Tongue (tissue), 2 donors: ENCODE data around the gene IPO11. TPM values are rescaled to one million over a fixed set of nuclear protein-coding genes. Genes with fewer than 3 reads are reported as not detected.

Experiments
- DNase-seq: peaks from one replicate; pipeline ENCODE4 v3.0.0-alpha.2; 2015
- total RNA-seq: library from RNA; depleted of rRNA; stranded (reverse); fragments of >200 nt; gene quantifications from one replicate; pipeline ENCODE4 v1.2.3, GENCODE V29; 2014

IPO11 gene
- total RNA-seq, 1 donor from 2014 or later: 38.9 TPM

- DNase-seq: no peak
These were observed 160.5 kb downstream of the IPO11 start for GRCh38 chr5:62572918-62573514.

DNA sequence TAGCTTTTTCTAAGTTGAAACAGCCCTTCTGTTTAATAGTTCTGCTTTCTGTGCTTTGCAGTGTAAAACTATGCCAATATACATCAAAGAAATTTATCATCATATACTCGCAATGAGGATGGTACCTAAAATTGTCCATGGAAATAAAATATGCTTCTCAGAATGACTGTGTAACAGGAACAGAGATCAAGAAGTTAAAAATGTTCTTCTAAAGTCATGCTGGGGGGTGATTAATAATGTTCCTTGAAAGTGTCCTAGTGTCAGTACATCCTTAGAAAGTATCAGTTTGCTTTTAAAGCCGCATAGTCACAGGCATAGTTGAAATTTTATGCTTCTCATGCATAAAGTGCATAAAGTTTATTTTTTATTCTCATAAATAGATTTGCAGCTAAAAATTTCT, 162.0 kb downstream of the IPO11 start:
- peak; percentile 14 for DNase-seq

- no peak for DNase-seq
These were observed 162.5 kb downstream of the IPO11 start for GRCh38 chr5:62575066-62575465.

DNA sequence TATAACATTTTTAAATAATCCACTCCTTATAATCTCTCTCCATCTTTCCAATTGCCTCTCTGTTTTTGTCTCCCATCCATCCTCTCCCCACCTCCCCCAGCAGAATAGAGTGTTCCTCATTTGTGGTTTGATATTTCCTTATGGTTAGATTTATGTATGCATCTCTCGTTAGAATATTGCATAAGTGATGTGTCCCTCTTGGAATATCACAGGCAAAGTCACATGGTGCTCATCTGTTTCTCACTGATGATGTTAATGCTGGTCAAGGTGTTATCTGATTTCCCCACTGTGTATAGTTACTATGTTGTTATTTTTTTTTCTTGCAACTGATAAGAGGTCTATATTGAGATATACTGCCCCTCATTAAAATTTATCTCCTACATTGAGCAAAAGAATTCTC, 162.9 kb downstream of the IPO11 start:
- no peak for DNase-seq

DNA sequence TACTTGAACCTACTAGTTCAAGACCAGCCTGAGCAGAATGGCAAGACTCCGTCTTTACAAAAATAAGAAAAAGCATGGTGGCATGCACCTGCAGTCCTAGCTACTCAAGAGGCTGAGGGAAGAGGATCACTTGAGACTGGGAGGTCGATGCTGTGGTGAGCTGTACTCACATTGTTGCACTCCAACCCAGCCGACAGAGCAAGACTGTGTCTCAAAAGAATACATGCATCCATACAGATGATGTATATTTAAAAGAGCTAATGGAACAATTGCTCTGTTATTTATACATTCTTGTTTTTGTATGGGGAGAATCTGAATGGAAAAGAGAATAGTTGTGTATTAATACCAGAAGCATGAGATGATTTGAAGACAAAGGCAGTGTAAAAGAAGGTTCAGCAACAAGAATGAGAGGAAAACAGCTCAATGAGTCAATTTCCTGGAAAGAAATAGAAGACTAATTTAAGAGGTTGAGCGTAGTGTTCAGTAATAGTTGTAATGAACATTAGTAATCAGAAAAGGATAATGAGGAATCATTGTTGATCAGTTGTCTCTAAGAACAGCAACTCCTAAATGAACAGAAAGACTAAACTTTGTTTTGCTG, 164.1 kb downstream of the IPO11 start:
- DNase-seq: no peak

DNA sequence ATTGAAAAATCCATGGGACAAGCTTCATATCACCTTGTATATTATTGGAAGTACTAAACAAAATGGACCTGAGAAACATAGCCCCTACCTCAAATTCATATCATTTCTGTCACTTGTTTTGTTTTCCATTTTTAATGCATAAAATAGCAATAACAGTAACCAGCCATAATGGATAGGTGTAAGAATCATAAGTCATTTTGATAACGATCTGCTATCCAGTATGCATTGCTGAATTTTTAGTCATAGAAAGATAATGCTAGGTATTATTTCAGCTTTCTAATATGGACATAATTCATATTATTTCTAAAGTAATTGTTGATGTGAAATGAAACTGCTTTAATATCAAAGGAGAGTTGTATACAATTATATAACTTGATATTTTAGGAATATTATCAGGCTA, 164.9 kb downstream of the IPO11 start:
- no peak for DNase-seq

DNA sequence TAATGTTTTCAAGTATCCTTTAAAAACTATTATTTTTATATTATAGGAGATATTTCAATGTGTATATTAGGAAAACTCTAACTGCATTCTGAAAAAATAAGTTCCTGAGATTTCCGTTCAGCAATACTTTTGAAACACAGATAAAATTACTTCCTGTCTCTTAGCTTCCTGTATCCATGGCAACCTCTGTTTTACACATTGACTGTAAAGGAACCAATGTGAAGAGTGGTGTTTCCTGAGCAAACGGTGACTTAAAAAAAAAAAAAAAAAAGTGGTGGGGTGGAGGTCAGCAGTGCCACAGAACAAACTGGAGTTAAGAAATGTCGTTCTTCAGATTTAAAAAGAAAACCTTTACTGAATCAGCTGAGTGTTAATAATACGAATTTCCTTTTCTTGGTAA, 166.0 kb downstream of the IPO11 start, which contains the start of gene LRRC70:
TSS of gene LRRC70 (plus strand) at position 280 of the 400 bp plus-strand sequence. CDS start 620 bp downstream, outside the sequence.
- DNase-seq: peak; percentile 48

DNA sequence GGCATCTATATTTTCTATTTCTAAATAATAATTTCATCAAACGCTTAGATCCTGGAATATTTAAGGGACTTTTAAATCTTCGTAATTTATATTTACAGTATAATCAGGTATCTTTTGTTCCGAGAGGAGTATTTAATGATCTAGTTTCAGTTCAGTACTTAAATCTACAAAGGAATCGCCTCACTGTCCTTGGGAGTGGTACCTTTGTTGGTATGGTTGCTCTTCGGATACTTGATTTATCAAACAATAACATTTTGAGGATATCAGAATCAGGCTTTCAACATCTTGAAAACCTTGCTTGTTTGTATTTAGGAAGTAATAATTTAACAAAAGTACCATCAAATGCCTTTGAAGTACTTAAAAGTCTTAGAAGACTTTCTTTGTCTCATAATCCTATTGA, 167.2 kb downstream of the IPO11 start:
- no peak for DNase-seq

- DNase-seq: no peak
These were observed 169.5 kb downstream of the IPO11 start for GRCh38 chr5:62581836-62582597.

DNA sequence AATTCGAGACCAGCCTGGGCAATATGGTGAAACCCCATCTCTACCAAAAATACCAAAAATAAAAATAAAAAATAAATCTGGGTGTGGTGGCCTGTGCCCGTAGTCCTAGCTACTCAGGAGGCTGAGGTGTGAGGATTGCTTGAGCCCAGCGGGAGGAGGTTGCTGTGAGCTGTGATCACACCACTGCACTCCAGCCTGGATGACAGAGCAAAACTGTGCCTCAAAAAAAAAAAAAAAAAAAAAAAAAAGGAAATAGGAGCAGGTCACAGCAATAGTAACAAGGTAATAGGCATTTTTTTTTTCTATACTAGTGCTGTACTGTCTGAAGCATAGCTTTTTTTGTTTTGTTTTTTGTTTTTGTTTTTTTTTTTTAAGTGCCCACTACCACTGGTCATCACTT, 171.8 kb downstream of the IPO11 start:
- no peak for DNase-seq

- no peak for DNase-seq
These were observed 172.7 kb downstream of the IPO11 start for GRCh38 chr5:62585306-62585705.

GRCh38 chr5:62585751-62586150, 173.2 kb downstream of the IPO11 start:
- DNase-seq: no peak

DNA sequence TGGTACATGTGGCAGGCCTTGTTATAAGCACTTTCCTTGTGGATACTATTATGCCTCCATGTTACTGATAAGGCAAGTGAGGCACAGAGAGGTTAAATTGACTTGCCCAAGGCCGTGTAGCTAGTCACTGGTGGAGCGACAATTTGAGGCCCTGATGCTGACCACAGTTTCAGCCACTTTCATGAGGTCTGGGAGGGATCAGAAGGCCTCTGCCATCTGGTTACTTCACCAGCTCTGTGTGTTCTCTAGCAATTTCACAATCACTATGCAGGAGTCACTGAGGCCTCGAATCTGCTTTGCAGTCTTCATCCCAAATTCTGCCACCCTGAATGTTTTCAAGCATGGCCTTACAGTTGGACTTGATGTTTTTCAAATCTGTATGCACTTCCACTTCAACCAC, 175.2 kb downstream of the IPO11 start:
- DNase-seq: no peak

DNA sequence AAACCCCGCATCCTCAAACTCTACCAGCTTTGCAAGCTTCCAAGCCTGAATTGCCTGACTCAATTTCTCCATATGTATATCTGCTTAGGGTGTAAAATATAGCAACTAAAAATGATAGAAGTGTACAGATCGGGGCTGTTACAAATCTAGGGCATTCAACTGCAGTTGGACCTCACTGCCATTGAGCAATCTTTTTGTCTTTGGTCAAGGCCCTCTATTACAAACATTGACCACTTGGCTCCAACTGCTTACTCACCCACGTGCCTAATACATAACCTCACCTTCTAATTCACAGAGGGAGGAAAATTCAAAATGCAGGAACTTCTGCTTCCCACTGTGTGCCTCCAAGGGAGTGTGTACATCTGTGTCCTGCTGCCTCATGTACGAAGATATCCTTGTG, 176.1 kb downstream of the IPO11 start:
- no peak for DNase-seq

- DNase-seq: no peak
These were observed 176.9 kb downstream of the IPO11 start for GRCh38 chr5:62589504-62589903.

GRCh38 chr5:62590387-62590786, 177.8 kb downstream of the IPO11 start:
- no peak for DNase-seq

DNA sequence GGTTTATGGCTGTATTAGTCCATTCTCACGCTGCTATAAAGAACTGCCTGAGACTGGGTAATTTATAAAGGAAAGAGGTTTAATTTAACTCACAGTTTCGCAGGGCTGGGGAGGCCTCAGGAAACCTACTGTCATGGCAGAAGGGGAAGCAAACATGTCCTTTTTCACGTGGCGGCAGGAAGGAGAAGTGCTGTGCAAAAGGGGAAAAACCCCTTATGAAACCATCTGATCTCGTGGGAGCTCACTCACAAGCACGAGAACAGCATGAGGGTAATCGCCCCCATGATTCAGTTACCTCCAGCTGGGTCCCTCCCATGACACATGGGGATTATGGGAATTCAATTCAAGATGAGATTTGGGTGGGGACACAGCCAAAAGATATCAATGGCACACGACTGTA, 180.0 kb downstream of the IPO11 start:
- DNase-seq: no peak

- DNase-seq: no peak
These were observed 180.8 kb downstream of the IPO11 start for GRCh38 chr5:62593331-62593730.

DNA sequence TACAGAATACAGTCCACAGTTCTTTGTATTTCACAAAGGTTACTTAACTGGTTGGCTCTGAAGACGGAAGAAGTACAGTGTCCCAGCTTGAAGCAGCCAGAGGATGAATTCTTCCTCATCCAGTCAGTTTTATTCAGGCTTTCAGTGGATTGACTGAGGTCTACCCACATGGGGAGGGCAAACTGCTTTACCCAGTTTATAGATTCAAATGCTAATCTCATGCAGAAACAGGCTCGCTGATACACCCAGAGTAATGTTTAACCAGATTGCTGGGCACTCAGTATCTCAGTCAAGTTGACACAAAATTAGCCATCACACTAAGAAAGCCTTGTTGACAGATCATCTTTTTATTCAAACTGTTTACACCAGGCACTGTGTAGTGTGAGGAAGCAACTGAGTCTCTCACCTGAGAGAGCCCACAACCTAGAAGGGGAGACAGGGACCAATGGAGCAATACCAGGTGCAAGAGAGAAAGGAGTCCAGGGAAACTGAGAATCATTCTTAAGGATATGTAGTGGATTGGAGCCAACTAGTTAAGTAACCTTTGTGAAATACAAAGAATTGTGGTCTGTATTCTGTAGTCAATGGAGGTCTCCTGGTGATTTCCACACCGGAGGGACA, 181.9 kb downstream of the IPO11 start:
- DNase-seq: no peak

DNA sequence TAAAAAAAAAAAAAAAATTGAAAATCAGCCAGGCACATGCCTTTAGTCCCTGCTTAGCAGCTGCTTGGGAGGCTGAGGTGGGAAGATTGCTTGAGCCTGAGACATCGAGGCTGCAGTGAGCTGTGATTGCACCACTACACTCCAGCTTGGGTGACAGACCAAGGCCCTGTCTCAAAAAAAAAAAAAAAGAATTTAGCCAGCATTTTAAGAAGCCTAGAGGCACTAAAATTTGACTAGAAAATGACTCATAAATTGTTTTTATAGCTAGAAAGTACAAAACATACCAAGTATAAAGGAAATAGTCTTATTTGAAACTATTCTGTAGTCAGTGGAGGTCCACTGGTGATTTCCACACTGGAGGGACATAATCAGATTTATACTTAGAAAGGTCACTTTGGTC, 183.5 kb downstream of the IPO11 start:
- DNase-seq: no peak

DNA sequence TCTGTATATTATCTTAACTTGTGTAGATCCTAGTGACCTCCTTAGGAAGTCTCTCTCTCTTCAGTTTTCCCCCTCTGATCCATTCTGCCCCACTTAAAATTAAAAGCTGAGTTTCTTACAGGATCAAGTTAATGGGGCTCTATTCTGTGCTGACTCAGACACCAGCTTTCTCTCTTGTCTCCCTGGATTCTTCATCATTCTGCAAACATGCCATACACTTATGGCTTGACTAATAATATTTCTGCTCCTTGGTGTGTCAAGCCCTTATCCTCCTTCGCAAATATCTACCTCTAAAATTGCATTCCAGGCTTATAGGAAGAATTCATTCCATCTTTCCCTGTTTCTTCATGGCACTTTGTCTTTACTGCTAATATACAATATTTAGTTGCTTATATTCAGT, 184.1 kb downstream of the IPO11 start:
- DNase-seq: no peak

- no peak for DNase-seq
These were observed 184.8 kb downstream of the IPO11 start for GRCh38 chr5:62597314-62597713.

DNA sequence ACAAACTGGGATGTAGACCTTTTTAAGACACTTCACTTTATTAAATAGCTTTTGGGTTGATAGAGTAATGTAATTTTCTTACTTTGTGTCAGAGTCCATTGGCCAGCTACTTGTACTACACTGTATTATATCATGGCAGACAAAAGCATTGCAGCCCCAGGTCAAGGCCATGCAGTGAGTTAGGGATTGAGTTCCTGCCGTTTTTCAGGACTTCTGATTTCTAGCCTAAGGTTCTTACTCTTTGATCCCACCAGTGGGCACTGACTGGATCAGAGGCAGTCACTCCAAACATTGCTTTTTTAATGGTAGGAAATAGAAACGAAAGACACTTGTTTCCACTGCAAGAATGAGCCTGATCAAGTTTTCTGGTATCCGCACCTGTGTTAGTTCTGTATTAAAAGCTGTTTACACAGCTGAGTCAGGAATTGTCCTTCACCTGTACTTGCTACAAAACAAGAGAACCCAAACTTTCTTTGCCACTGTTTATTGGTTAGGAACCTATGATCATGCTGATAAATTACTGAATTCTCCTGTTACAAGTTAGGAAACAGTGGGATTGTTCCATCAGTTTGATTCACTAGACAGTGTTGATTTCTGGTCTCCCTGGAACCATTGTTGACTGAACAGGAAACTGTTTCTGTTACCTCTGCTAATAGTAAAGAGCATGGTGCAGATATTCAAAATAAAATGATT, 188.1 kb downstream of the IPO11 start:
- peak; percentile 28 for DNase-seq
